Stimulated activated CD4-positive, alpha-beta T cell treated with anti-CD3 and anti-CD28 coated beads, Interleukin-2, amount 100 ng/mL, for 48 hours (primary cell): Measurements from ENCODE around the gene KIF18B.

Experiments
- DNase-seq, 2 donors: peaks; one replicate each; pipeline ENCODE4 v3.0.0-alpha.2; 2020

Gene KIF18B

DNA sequence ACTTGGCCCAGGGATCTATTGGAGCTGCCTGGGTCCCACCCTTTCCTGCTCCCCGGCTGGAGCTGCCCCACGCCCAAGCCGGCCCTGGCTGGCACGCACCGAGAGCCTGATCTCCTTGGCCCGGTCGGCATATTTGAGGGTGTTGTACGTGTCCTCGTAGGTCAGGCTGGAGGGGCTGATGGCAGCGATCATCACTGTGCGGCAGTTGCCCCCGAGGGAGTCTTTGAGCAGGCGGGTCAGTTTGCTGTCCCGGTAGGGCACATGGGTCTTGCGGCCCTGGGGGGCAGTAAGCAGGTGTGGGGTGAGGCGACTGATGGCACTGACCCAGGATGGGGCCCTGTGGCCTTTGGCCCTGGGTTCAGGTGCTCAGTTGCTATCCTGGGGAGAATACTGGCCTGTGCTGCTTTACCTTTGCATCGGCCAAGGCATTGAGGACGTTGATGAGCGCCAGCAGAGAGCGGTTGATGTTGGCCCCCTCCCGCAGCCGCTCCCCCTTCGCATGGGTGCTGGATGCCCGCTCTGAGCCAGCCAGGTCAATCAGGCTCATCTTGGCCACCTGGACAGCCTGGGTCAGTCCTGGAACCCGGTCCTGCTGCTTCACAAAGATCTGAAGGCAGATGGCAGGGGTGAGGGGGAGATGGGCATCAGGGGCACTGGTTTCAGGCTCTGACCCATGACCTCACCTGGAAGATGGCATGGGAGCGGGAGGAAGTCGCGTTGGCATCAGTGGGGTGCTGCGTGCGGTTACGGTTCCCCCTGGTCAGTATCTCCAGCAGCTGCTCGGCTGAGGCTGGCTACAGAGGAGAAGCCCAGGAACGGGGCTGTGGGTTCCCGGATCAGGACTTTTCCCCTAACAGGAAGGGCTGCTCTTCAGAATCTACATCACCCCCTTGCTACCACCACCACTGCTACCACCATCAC is 13.5 kb downstream of the KIF18B start:
- no peak for DNase-seq

DNA sequence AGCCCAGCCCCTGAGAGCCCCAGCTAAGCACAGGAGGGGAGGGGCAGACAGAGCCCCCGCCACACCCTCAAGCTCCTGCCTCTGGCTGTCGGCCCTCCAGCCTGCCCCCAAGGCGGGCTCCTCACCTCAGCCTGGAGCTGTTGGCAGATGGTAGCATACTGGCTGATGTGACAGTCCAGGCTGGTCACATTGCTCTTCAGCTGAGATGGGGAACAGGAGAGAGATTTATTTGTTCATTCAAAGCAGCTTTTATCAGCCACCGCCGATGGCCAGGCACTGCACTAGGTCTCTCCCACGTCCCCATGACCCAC is 14.8 kb downstream of the KIF18B start:
- no peak for DNase-seq

DNA sequence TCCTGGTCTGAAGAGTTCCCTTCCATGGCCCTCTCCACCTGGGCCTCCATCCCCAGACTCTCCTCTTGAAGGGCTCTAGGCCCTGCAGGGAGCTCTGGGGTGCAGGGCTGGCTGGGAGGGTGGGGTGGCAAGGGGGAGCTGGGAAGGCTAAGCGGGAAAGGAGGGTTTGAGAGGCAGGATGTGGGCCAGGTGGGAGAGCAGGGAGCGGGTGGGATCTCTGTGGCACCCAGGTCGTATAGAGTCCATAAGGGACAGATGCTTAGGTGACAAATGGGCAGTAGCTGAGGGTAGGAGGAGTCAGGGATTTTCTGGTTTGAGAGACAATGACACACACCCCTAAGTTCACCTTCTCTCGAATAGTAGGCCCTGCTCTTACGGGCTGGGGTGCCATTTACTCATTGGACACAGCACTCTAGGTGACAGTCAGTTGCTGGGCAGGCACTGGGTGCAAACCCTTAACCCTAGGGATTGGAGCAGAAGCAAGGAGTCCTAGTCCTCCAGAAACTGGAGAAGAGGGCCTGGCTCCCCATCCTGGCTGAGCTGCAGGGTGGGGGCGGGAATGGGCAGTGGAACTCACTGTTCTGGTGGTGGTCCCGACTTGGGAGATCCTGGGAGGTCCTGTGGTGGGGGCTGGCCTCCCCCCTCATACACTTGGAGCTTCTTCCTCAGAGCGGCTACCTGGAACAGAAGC is 15.3 kb downstream of the KIF18B start:
- DNase-seq: no peak

DNA sequence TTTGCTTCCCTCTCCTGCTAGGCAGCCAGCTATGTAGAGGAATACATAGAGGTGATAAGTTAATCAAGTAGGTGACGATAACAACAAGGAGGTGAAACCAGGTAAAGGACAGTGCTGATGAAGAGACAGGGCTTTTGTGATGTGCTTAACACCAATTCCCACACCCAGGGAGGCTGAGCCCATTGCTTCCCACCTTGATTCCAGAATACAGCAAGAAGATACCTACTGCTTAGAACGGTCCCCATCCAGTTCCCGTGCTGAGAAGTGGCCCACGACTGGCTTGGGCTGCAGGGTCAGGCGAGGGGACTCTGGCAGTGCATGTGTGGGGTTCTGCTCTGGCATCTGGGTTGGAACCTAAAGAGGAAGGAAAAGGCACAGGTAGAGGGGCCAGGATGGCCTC is 16.2 kb downstream of the KIF18B start:
- DNase-seq: no peak

DNA sequence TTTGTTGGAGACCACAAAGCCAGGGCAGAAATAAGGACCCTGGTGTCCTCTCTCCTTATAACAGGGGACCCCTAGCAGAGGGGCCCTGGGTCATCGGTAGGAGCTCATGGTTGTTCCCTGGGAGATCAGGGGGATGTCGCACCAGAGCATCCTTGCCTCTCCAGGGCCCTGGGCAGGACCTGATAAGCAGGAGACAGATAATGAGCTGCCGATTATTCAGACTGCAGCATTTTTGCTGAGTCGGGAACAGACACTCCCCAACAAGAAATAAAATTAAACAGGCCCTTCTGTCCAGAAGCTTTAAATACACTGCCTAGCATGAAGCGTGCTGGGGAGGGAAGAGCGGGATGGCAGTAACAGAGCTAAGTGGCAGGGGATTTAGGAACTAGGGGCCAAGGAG is 16.9 kb downstream of the KIF18B start:
- DNase-seq: no peak

DNA sequence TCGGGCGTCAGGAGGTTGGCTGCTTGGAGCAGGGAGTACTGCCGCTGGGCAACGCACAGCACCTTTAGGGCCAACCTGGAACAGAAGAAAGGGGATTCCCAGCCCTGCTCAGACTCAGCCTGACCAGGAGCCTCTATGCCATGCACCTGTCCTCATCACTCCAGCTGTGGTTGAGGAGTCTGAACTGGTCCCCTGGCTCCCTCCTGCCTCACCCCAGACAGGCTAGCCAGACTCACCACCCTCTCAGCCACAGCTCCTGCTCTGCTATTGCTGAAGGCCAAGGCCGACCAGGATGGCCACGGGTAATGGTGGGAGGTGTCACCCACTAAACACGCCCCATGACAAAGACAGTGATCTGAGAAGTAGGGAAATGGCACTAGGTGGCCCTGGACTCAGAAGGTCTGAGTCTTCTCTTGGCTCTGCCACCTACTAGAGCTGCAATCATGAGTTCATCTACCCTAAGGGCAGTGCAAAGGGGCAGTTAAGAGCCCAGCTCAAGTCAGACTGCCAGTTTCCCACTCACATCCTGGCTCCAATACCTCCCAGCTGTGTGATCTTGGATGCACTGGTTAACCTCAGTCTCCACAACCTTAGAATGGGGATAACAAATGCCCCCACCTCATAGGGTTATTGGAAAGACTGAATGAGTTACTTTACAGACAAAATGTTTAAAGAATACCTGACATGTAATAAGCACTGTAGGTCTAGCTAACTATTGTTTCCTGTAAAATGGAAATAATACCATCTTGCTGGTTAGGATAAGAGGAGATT is 18.4 kb downstream of the KIF18B start:
- no peak for DNase-seq

DNA sequence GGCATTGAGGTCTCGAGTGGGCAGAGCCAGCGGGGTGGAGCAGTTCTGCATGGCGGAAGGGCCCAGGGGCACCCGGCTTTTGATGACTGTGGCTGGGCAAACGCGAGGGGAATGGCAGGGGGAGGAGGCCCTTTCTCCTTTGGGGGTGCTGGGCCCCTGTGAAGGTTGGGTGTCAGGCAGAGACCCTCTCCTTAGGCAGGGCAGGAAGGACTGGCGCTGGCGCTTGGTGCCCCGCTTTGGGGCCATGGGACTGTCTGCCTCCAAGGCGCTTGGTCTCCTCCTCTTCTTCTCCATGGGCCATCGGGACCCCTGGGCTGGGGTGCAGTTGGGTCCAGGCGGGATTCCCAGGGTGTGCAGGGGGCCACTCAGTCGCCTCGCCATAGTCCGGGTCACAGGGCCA is 19.4 kb downstream of the KIF18B start:
- DNase-seq: no peak

DNA sequence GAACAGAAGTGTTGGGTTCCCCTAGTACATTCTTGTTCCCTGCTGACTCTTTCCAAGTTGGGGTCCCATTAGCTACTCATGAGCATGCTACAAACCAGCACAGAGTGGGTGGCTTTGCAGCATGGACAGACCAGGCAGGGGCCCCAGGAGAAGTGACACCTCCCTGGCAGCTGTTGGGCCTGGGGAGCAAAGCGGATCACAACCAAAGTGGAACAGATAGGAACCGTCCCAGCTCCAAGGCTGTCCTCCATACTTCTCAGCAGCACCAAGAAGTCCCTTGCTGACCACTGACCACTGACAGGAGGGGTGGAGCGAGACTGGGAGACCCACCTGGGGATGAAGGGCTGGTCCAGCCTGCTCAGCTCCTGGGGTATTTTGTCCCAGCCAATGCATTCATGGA is 19.9 kb downstream of the KIF18B start:
- DNase-seq: no peak

DNA sequence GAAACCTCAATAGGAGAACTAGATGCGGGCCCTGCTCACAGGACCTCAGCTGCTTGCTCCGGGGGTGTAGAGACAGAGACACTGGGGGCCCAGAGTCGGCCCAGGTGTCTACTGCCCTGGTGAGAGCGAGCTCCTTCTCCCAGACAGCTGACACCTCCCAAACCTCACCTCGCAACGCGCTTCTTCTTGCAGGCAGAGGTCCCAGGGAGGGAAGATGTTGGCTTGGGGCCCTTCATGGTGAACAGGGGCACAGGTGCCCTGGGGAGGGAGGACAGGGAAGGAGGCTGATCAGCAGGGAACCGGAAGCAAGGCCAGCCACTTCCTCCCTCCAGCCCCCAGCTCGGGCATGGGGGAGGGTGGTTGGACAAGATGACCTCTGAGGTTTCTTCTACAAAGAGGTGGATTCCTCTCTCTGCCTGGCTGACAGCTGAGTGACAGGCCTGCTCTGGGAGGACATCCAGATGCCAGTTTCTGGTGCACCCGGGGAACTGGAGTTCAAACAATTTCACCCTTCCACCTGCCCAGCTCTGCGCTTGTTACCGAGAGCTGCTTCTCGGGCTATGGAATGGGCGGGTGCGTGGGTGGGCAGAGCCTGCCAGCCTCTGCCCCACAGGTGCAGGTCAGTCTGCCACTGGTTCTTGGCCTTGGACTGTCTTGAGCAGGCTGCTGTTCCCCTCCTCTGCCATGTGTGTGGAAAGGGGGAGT is 20.6 kb downstream of the KIF18B start:
- DNase-seq: no peak

DNA sequence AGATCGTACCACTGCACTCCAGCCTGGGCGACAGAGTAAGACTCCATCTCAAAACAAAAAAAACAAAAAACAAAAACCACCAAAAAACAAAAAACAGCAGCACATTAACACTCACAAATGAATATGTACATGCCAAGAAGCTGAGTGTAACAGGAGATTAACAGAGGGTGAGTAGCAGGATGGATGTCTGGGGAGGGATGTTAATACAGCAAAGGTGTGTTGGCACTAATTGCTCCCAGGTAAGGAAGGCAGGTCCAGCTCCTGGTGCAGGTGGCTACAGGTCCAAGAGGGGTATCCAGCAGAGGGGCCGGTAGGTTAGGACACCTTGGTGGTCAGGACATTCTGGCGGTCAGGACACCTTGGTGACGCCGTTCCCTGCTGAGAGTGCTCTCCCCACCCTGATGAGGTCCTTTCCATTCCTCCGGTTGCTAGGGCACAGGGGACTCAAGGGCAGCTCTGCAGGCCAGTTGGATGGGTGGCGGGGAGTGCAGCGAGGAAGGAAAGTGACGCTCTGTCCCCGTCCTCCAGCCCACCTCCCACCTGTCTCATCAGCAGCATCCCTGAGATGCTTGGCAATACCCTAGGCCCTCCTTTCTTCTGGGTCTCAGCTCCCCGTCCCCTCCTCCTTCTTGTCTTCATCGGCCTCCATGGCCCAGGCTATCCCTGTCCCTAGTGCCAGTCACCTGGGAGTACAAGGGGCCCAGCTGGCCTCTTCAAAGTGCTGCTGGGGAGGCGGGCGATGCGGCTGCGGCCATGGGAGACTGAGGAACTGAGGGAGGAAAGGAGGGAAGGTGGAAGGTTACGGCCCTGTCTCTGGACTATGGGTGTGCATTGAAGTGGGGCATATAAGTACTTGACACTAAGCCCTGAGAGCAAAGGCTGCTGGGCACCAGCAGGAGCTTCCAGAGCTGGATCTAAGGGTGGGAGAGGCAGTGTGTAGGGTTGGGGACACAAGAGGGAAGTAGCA is 21.6 kb downstream of the KIF18B start:
- no peak for DNase-seq

DNA sequence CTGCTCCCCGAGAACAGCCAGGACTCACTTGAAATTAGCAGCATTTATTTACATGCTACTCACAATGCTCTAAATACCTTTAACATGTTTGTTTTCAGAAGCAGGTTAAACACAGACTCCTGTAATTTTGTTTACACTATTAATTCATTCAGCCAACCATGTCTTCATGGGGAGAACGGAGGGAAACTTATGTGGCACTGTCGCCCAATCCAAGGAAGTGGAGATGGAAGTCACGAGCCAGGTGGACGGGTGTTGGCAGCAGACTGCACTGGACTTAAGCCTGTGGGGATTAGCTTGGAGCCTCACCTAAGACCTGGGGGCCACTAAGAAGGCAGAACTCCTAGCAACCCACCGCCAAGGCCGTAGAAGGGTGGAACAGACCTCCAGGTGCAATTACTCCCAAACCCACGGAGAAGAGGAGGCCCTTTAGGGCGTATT is 23.4 kb downstream of the KIF18B start:
- DNase-seq: no peak

DNA sequence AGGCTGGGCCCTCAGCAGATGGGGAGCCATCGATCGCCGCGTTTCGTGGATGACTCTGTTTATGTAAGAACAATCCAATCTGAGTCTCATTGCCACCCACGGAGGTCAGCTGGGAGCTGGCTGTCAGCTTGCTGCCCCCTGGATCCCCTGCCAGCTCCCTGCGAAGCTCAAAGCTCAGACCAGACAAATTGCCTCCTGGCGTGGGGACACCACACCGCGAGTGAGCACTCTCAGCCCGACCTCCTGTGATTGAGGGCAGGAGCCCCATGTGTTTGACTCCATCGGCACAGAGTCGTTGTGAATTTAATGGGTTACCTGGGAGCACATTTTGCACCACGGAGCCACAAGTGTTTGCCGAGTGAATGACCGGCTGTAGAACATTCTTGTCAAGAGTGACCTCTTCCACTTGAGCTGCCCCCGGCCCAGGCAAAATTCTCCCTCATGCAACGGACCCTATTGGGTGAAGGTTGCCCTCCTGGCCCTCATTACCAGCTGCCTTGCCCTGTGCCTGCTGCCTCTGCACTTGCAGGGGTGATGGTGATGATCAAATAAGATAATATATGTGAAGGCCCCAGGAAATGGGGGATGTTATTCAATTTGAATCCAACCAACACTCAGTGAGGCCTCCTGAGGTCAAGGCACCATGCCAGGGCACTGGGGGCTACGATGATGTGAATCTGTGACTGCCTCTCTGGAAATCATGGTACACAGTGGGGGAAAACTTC is 24.7 kb downstream of the KIF18B start:
- DNase-seq: no peak

DNA sequence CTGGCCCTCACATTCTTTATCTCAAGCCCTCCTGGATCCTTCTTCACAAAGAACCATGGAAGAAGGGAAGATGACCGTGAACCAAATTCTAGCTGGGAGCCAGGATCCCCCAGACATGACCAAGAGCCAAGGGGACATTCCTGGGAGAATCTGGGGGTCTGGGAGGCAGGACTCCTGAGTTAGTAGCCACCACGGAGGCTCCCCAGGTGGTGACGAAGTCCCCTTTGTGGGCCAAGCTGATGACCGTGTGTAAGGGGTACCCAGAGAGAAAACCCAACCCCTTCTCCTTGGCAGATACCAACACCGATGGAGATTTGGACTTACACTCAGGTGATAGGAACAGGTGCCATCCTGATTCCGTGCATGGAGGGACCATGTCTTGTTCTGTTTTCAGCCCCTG is 25.4 kb downstream of the KIF18B start:
- DNase-seq: no peak

DNA sequence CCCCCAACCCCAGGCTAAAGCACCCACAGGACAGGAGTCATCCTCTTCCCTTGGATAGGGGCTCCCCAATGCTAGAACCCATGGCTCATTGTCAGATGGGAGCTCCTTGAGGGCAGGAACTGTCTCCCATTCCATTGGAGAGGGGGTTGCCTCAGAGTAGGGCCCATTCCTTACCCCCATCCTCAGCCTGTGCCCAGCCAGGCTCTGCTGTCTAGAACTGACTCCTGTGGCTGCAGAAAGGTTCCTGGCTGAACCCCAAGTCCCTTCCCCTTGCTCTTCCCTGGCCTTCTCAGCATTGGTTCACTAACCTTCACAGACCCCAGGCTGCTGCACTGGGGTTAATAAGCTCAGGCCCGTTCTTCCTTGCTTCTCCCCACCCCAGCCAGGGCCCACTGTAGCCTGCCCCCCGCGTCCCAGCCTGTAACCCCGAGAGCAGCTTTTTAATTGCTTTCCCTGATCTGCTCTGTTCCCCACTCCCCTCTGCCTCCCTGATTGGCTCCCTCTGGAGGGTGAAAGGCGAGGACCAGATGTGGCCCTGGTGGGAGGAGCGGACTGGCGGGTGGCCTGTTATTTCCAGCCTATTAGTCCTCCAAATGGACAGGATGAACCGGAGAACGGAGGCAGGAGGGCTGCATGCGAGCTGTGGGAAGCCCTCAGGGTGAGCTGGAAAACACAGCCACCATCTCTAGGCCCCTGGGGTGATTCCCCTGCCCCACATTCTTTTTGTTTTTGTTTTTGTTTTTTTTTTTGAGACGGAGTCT is 26.3 kb downstream of the KIF18B start:
- DNase-seq: no peak

DNA sequence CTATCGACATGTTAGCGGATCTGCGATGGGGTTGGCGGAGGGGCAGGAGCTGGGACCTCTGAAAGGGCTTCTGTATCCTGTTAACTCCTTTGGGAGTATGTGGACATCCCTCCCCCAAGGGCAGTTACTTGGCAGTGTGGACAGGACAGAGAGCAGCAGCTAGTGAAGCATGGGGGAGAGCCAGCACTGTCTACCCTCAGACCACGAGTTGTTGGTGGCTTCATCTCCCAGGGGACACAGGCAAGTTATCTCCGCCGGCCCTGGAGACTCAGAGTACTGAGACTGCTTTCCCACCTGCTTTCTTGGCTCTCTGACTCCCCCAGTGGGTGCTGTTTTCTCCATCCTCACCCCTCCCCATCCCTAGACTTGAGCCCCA is 27.0 kb downstream of the KIF18B start:
- DNase-seq: no peak

DNA sequence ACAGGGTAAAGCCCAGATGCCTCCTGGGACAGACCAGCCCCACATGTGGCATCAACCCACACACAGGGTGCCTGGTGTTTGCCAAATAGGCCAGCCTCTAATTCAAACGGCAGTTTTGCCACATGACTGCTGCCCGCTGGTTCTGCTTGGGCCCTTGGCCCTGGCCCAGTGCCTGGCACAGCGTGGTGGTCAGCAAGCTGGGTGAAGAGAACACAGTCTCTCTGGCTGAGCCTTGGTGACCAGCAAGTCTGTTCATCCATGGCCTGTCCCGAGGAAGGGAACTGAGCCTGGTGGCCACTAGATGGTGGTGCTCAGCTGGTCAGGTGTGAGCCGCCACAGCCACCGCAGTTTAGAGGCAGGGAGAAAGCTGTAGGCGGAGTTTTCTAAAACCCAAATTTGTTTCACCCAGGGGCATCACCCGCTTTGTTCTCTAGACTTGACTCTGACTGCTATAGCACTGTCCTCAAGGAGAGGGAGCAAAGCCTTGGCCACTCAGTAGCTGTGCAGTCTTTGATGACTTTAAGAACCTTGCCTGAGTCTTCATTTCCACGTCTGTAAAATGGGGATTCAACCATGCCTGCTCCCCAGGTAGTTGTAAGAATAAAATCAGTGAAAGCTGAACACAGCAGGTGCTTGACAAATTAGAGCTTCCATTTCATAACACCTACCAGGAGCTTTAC is 27.5 kb downstream of the KIF18B start:
- peak; percentile 47 to 54 for DNase-seq

DNA sequence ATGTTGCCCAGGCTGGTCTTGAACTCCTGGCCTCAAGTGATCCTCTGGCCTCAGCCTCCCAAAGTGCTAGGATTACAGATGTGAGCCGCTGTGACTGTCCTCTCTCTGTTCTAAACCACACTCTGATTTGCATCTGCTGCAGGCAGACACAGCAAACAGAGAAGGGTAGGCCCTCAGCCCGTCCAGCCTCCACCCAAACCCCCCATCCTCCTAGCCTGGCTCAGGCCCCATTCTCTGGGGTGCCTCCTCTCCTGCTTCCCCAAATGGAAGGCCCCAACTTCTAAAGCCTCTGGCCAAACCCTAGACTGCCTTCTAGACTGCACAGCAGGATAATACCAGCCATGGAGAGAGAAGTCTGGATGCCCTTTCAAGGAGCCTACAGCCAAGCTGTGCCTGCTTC is 28.2 kb downstream of the KIF18B start:
- DNase-seq: no peak

DNA sequence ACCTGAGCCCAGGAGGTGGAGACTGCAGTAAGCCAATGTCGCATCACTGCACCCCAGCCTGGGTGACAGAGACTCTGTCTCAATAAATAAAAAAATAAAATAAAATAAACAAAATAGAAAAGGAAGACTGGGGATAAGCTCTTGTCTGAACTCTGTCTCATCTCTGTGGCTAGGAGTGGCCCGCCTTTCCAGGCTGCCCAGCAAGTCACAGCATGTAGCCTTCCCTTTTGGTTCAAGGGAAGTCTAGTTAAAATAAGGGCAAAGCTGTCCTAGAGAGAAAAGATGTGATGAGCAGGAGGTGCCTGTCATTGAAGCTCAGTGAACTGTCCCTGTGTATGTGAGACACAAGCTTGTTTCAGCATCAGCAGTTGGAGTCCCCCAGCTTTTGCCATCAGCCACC is 29.6 kb downstream of the KIF18B start:
- DNase-seq: no peak

DNA sequence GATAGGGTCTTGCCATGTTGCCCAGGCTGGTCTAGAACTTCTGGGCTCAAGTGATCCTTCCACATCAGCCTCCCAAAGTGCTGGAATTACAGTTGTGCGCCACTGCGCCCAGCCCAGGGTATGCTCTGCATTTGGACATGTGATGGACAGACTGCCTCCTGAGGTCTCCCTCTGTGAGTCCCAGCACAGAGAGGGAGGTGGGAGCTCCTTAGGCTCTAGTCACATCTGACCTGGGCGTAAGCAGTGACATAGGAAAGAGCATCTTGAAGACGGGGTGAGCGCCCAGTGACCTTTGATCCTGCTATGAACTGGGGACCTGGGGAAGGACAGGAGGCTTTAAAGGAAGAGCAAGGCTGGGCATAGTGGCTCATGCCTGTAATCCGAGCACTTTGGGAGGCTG is 30.1 kb downstream of the KIF18B start:
- no peak for DNase-seq

DNA sequence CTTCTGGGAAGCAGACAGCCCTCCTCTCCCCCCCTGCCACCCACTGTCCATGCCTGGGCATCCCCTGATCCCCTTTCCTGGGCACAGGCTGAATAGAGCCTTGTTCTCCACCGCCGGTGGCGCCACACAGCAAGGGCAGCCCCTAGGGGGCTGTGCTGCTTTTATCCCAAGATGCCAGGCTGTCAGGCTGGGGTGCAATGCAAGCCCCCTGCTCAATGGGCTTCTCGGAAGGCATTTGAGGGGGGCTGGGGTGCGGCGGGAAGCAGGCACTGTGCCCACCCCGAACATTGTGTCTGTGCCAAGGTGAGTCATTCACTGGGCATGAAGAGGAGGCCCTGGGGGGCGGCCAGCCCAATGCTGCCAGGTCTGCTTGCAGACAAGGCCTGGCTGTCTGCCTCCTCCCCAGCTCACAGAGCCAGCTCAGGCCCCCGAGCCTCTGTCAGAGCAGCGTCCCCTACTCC is 30.8 kb downstream of the KIF18B start:
- no peak for DNase-seq
